CD4-positive, alpha-beta T cell treated with Interleukin-2 at 100 ng/mL for 4 hours (primary cell): Measurements from ENCODE around the gene TMPRSS6.
A peak's percentile ranks its signal among the peaks of the same experiment; 100 is the strongest.
"Not testable (repeated sequence)": the region's sequence is repeated elsewhere in the genome, so short reads cannot be mapped to it uniquely, and the experiment has no call there.

Experiments
- DNase-seq: peaks from one replicate; pipeline ENCODE4 v3.0.0-alpha.2; 2020; ENCODE audit warnings: low spot score

TMPRSS6 gene

DNA sequence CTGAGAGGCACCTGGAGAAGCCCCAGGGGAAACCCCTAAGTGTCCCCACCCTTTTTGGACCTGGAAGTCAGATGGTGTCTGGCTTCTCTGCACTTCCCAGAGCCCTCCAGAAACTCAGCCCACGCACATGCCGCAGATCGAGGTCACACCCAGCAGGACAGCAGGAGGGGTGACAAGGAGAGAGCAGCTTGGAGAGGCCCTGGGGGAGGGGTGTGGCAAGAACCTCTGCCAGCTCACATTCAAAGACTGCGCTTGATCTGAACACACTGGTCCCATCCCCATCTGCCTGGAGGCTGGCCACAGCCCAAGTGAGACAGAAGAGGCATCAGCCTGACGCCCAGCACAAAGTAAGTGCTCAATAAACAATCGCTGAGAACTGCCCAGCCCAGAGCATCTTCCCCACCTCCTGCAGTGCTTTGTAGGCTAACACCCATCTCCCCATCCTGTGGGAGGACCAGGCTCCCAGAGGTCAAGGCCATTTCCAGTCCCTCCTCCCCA lies 21.4 kb downstream of the TMPRSS6 start:
- no peak for DNase-seq

DNA sequence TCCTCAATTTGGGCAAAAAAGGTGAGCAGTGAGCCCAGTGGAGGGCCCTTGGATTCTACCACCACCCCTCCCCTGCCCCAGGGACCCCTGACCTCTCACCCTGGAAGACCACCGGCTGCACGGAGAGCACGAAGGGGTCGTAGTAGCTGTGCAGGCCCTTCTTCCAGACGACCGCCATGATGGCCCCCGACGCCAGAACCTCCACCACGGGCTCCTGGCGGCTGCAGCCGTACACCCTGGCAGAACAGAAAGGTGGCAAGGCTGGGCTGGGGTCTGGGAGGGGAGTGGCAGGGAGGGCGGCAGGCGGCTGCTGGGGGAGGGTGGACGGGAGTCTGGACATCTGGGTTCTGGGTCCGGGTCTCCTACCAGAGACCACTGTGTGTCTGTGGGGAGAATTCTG lies 23.3 kb downstream of the TMPRSS6 start:
- DNase-seq, result no peak

DNA sequence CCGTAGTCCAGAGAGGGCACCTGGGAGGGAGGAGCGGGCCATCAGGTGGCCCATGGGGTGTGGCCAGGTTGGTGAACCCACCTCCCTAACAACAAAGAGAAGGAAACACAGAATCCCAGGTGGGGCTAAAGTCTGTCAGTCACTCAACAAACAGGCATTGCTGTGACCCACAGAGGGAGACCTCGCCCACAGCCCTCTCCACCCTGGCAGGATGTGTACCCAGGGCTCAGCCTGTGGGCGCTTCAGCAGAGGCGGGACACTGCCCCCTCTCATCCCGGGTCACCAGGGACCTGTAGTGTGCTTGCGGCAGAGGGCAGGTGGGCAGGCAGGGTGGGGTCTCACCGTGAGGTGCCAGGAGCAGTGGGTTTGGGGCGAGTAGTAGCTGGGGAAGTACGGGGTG lies 25.1 kb downstream of the TMPRSS6 start:
- no peak for DNase-seq

DNA sequence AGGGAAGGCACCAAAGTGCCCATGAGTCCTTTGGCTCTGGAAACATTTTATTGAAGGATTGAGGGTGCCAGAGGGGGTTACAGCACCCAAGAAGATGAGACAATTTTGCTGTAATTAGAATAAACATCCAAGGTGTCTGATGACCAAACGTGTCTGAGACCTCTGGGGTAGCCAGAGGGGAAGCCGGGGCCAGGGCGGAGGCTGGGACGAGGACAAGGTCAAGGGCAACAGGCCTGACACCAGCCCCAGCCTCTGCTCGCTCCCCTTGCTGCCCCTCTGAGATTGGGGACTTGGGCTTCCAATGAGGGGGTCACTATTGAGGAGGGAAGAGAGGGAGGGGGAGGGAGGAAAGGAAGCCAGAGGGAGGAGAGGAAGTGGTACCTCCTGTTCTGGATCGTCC lies 25.6 kb downstream of the TMPRSS6 start:
- DNase-seq, result no peak

DNA sequence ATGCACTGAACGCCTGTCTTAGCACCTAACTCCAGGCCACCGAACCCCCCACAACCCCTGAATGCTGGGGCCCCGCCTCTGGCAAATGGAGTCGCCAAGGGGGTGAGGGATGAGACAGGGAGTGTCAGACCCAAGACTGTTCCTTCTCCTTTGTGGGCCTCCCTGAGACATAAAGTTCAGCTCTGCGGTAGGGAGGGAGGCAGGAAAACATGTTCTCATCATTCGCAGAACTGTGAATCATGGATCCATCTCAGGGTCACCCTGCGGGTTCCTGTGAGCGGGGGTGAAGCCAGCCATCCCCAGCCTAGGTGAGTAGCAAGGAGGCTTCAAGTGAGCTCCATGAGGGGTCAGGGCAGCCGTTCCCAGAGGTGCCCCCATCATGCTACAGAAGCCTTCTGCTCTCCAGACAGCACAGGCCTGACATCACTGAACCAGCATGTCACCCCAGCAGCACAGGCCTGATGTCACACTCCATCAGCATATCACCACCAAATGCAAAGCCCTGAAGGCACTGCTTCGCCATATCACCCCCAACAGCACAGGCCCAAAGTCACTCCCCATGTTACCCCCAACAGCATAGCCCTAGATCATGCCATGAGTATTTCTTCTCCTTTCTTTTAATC lies 27.2 kb downstream of the TMPRSS6 start:
- DNase-seq, result peak; percentile 58

DNA sequence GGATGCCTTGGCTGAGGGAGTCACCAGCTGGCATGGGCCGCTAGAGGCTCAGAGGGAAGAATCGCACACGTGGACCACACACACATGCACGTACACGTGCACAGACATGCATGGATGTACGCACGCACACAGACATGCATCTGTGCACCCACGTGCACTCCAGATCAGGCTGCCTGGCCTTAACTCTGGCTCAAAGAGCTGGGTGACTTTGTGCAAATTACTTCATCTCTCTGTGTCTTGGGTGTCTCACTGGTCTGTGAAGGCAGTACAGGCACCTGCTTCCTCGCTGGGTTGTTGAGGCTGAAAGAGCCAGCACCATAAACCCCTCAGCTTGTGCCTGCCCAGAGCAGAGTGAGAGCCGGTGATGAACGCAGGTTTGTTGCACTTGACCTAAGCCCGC lies 28.7 kb downstream of the TMPRSS6 start:
- no peak for DNase-seq

DNA sequence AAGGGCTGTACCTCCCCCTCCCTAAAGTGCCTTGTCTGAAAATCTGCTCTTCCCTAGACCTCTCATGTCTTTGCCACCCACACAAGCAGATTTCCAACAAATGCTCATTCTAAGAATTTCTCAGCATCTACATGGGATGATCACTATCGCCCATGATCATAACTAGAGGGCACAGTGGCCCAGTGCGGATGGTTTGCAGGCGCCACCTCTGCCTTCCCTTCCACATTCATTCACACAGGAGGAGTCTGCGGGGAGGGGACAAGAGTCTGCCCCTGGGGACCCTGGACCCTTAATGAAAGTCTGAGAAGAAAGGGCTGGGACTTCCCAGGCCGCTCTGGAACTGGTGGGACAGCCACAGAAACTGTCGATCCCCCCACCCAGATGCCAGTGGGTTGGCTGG lies 29.1 kb downstream of the TMPRSS6 start:
- peak; percentile 33 for DNase-seq

DNA sequence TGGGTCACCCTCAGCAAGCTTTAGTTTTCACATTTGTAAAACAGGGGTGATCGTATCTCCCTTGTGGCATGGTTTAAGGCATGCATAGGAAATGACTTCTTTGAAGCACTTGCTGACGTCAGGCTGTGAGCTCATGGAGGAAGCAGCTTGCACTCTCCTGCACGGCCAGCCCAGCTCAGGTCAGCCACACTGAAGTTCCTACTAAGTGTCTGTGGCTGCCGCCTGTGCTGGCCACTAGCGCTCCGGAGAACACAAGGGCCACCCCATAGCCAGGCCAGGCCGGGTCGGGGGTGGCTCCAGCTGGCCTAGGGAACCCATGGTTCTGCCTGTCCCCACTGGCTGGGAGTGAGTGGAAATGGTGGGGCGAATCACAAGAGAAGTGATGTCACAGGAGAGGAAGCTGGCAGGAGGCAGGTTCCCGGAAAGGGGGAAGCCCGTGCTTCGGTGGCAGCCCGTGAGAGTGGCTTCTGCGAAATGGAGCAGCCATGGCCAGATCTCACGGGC lies 29.8 kb downstream of the TMPRSS6 start:
- peak; percentile 82 for DNase-seq

DNA sequence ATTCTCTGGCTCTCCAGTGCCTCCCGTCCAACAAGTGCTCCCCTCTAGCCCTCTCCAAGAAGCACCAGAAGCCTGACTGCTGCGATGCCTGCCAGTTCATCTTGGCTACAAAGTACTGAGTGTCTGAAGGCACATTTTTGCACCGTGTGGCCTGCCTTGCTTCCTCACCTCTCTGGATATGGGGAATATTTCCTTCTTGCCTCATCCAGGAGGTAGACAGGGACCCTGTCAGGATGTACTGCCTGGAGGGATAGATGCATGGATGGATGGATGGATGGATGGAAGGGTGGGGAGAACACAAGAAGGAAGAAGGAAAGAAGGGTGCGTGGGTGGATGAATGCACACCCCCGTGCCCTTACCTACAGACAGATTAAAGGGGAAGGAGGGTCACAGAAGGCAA lies 30.4 kb downstream of the TMPRSS6 start:
- DNase-seq, result no peak

DNA sequence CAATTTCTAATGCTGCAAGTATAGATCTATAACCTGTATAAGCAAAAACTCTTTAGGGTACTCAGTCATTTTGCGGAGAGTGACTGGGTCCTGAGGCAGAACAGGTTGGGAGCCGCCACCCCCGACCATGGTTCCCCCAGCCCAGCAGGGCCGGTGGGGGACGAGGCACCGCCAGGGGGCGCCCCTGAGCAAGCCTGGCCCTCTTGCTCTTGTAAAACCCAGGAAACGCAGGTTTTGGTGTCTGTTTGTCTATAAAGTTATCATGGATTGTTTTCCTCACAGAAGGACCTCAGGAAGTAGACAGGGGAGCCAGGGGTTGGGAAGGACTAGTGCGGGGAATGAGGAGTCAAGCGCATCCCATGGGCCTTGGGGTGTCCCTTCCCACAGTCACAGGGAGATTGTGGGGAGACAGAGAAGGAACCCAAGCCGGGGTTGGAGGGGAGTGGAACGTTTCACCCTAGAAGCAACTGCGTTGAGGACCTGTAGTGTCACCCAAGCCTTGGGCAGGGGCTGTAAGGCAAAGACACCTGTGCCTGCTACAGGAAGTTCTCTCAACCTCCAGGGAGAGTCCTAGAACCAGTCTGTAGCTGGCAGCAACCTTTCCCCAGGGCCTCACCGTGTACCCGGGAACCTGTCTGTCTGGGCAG lies 31.6 kb downstream of the TMPRSS6 start:
- peak; percentile 83 for DNase-seq

DNA sequence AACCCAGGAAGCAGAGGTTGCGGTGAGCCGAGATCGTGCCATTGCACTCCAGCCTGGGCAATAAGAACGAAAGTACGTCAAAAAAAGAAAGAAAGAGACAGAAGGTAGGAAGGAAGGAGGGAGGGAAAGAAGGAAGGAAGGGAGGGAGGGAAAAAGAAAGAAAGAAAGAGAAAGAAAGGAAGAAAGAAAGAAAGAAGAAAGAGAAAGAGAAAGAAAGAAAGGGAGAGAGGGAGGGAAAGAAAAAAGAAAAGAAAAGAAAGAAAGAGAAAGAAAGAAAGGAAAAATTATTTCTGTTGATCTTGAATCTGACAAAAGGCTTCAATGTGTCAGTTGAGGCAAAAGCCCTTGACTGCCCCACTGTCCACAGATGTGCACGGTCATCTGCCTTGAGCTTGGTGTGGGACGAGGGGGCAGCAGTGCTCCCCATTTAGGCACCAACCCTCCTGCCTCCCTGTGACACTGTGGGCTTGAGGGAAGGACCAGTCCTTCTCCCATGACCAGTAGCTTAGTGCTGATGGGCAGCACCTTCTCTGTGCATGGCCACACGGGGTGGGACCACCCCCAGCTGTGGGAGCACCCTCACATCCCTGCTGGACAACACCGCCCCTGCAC lies 33.6 kb downstream of the TMPRSS6 start:
- no peak for DNase-seq

DNA sequence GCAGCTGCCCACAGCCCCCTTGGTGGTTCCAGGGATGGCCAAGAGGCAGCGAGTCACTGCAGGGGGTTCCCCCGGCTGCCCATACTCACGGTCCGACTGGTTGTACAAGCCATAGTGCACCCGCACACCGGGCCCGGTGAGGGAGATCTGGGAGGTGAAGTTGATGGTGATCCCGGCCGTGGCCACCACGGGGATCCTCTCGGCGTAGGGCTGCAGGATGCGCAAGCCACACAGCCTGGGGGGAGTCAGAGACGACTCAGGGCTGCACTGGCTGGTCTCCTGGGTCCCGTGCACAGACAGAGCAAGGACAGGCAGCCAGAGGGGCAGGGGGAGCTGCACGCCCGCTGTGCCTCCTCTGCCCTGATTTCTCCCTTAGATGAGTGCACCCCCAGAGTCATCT lies 34.5 kb downstream of the TMPRSS6 start:
- no peak for DNase-seq

DNA sequence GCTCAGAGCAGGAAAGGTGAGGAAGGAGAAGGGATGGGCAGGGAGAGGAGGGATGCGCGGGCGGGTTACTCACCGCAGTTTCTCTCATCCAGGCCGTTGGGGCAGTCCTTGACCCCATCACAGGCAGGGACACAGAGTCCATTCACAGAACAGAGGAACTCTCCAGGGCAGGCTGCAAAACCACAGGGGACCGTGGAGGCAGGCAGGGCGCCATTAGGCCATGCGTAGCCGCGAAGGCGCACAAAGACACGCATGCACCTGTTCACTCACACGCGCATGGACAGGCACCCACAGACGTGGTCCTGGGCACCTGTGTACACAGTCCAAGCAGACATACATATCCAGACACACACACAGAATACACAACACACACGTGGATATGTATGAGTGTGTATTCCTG lies 35.0 kb downstream of the TMPRSS6 start:
- DNase-seq, result no peak

DNA sequence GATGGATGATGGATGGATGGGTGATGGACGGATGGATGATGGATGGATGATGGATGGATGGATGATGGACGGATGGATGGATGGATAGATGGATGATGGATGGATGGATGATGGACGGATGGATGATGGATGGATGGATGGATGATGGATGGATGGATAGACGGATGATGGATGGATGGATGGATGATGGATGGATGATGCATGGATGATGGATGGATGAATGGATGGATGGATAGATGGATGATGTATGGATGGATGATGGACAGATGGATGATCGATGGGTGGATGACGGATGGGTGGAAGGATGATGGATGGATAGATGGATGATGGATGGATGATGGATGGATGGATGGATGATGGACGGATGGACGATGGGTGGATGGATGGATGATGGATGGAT lies 36.8 kb downstream of the TMPRSS6 start:
- DNase-seq, result no peak

DNA sequence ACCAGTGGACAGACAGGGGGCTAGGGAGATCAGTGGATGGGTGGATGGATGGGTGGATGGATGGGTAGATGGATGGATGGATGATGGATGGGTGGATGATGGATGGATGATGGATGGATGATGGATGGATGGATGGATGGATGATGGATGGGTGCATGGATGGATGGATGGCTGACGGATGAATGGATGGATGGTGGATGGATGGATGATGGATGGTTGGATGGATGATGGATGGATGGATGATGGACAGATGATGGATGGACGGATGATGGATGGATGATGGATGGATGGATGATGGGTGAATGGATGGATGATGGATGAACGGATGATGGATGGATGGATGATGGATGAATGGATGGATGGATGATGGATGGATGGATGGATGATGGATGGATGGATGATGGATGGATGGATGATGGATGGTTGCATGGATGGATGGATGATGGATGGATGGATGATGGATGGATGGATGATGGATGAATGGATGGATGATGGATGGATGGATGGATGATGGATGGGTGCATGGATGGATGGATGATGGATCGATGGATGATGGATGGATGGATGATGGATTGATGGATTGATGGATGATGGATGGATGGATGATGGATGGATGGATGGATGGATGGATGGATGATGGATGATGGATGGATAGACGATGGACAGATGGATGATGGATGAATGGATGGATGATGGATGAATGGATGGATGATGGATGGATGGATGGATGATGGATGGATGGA lies 37.5 kb downstream of the TMPRSS6 start:
- not testable (repeated sequence) for DNase-seq

DNA sequence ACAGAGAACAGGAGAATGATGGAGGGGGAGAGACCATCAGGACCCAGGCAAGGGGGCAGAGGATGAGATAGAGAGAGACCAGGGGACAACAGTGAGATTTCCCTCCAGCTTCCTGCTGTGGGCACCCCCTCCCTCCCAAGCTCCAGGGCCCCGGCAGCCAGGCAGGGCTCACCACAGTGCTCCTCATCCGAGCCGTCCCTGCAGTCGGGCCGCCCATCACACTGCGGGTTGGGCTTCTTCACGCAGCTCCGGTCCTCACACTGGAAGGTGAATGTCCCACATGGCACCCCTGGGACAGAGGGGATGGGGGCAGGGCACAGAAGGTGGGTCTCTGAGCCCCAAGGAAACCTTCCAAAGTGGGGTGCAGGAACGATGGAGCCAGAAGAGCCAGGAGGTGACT lies 38.8 kb downstream of the TMPRSS6 start:
- no peak for DNase-seq

DNA sequence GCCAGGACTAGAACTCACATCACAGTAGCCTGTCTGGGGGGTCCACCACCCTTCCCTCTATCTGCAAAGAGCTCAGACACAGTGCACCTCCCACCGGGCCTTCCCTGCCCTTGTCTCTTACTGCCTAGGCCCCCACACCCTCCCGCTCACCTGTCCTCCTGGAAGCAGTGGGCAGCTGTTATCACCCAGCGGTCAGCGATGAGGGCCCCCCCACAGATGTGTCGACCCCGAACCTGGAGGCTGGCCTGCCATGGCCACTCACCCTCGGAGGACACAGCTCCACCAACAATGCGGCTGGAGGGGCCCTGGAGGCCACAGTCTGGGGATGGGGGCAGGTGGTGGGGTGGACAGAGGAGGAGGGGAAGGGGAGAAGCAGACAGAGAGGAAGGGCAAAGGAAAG lies 39.2 kb downstream of the TMPRSS6 start:
- no peak for DNase-seq

DNA sequence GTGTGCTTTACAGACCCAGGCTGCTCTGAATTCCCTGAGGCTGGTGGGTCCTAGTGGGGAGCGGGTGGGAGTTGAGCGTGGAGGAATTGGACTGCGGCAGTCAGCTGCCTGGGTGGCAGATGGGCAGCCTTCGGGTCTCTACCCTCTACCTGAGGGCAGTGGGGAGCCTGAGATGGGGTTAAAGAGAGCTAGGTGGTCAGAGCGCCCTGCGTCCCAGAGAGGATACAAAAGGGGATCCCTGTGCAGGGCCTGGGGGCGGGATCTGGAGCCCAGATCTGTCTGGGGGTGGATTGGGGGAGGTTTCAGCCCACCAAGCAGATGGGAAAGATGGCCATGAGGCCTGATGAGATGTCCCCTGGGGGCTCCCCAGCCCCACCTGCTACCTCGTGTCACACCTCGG lies 39.8 kb downstream of the TMPRSS6 start:
- DNase-seq, result no peak

DNA sequence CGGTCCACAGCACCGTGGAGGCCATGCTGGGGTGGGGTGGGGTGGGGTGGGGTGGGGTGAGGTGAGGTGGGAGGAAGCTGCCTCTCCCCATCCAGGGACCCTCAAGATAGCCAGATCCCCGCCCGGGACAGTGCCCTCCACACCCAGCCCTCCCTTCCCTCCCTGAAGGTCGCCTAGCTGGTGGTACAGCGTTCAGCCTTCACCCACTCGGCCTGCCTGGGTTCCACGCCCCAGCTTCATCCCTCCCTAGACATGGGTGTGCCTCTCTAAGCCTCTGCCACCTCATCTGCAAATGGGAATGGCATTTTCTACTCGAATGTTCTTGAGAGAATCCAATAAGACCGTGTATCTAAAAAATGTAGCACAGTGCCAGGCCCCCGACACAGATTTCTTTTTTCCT lies 40.2 kb downstream of the TMPRSS6 start:
- DNase-seq, result no peak

DNA sequence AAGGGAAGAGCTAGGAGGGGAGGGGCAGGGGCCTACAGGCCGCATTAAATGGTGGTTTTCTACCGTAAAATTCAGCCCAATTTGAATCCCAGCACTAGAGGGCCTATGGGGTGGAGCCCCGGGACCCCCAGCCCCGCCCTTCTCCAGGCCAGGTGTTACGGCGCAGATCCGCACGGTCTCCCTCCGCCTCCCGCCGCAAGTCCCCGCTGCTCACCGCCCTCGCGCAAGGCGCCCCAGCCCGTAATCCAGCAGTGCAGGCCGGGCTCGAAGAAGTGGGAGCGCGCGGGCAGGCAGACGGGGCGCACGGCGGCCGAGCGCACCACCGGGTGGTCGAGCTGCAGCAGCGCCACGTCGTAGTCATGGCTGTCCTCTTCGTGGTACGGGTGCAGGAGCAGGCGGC lies 40.7 kb downstream of the TMPRSS6 start:
- no peak for DNase-seq

DNA sequence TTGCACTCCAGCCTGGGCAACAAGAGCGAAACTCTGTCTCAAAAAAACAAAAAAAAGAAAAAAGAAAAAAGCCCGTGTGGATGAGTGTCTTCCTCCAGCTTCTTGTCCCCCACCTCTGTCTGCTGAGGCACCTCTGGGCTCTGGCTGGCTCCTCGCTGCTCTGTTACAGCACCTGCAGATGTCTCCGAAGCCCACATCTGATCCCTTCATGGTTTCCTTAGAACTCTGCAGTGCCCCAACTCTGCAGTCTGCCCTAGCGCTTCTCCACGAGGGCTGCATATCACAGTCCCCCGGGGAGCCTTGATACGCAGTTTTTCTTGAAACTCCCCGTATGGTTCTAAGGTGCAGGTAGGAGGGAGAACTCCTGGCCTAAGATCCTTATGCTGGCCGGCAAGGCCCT lies 42.1 kb downstream of the TMPRSS6 start:
- DNase-seq, result no peak

DNA sequence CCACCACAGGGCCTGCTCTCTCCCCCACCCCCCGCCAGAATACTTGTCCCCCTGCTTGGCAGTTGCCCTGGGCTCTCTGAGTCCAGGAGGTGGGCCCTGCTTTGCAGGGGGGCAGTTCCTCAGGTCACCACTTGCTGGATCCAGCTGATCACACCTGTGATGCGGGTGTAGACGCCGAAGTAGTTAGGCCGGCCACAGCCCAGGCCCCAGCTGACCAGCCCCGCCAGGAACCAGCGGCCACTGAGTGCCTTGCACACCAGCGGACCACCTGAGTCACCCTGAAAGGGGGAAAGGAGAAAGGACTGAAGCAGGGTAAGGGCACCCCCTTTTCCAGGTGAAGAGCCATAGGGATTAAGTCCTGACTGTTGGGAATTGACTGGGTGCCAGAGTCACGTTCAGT lies 43.6 kb downstream of the TMPRSS6 start:
- no peak for DNase-seq

DNA sequence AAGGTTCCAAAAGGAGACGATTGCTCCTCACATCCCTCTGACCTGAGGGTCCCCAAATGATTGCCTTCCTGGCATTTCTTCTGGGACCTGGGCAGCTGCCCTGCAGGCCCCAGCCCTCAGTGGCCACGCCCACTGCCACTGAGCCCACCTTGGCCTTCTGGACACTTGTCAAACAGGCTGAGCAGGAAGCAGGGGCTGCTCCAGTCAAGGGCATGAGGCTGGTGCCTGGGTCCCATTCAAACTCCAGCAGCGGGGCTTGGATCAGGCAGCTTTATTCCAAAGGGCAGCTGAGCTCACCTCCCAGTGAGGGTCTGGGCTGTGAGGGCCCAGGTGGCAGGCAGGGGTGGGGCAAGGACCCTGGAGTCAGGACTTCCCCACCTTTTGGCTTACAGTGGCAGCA lies 44.3 kb downstream of the TMPRSS6 start:
- DNase-seq, result no peak
